ENCODE measurements around the gene ZNF524.

Gene ZNF524

DNA sequence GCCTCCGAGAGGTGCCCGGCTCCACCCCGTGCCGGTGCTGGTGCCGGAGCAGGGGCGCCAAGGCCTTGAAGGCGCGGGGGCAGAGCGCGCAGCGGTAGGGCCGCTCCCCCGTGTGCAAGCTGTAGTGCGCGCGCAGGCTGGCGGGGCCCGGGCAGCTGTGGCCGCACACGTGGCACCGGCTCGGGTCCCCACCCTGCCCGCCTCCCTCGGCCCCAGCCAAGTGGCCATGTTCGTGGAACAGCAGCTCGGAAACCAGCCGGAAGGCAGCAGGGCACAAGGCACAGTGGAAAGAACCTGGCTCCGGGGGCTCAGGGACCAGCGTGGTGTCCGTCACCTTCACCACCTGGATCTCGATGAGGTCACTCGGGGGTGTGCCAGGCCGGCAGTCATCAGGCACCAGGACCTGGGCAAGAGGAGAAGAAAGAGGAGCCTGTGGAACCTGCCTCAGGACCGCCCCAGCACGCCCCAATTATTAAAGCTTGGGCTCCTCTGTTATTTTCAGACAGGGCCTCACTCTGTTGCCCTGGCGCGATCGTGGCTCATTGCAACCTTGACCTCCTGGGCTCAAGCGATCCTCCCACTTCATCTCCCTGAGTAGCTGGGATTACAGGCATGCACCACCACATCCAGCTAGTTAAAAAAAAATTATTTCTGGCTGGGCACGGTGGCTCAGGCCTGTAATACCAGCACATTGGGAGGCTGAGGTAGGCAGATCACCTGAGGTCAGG is 22.3 kb downstream of the ZNF524 start:
- DNase-seq (ENCODE audit: insufficient read length, low spot score) (no peak), FAIRE-seq (no peak)
- TF ChIP-seq, protein P1, sequence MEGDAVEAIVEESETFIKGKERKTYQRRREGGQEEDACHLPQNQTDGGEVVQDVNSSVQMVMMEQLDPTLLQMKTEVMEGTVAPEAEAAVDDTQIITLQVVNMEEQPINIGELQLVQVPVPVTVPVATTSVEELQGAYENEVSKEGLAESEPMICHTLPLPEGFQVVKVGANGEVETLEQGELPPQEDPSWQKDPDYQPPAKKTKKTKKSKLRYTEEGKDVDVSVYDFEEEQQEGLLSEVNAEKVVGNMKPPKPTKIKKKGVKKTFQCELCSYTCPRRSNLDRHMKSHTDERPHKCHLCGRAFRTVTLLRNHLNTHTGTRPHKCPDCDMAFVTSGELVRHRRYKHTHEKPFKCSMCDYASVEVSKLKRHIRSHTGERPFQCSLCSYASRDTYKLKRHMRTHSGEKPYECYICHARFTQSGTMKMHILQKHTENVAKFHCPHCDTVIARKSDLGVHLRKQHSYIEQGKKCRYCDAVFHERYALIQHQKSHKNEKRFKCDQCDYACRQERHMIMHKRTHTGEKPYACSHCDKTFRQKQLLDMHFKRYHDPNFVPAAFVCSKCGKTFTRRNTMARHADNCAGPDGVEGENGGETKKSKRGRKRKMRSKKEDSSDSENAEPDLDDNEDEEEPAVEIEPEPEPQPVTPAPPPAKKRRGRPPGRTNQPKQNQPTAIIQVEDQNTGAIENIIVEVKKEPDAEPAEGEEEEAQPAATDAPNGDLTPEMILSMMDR (IDR thresholded peaks at IDR 0.05; ENCODE audit: insufficient read depth, missing control alignments): no peak

DNA sequence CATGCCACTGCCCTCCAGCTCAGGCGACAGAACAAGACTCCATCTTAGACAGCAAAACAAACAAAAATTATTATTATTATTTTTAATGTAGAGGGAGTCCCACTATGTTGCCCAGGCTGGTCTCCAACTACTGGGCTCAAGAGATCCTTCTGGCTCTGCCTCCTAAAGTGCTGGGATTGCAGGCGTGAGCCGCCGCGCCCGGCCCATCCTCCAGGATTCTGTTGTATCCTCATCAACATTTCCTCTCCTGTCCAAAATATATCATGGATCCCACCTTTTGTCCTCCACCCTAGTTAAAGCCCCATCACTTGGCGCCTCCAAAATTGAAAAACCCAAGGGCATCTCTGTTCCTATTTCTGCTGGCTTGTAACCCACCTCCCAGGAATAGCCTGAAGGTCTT is 23.0 kb downstream of the ZNF524 start:
- TF ChIP-seq, protein P1 (IDR thresholded peaks at IDR 0.05; ENCODE audit: insufficient read depth, missing control alignments): no peak
- FAIRE-seq (no peak), DNase-seq (ENCODE audit: insufficient read length, low spot score) (no peak)

DNA sequence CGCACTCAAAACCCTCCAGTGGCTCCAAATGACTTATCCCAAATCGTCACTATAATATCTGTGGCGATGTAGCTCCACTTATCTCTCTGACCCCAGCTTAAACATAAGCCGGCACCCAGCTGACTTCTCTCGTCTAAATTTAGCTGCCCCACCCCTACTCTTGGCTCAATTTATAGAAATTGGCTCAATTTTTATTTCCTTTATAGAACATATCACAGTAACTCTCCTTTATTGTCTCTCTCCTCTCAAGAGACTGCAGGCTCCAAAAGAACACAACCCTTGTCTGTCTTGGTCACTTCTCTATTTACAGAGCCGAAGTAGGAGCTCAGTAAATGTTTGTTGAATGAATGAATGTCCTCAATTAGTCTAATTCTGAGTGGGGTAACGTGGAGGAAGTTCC is 23.5 kb downstream of the ZNF524 start:
- DNase-seq (ENCODE audit: insufficient read length, low spot score) (no peak), FAIRE-seq (no peak)
- TF ChIP-seq, protein P1 (IDR thresholded peaks at IDR 0.05; ENCODE audit: insufficient read depth, missing control alignments): no peak

DNA sequence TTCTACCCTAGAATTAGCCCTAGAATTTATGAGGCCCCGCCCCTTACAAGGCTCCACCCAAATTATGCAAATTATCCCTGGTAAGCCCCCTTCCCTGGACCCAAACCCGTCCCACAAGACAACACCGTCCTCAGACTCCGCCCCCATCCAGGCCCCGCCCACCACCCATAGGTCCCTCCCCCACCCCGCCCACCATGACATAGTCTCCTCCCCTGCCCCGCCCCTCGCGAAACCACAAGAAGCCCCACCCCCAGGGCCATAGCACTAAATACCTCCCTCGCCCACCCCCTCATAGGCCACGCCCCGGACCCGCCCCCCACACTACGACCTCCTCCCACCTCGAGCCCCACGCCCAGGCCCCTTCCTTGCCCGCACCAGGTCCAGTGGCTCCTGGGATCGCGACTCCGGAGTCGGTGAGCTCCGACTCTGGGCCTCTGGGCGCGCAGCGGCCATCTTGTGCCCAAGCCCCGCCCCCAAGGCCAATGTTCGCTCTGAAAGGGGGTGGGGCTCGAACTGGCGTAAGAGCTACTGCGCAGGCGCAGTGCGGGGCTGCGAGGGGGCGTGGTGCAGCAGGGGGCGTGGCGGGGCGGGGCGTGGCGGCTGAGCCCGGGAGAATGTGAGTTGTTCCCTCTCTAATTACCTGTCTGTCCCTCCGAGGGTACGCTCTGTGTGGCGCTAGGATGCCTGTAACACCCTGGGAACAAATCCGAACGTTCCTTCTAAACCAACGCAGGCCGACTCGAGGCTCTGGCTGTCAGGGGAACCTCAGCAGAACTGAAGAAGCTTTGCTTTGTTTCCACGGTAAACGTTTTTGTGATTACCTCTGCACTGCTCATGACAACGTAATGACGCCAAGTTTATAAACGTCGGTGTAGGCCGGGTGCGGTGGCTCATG is 24.3 kb downstream of the ZNF524 start, which contains the start of gene ZNF784:
ZNF784 (minus strand) TSS at position 458 of the 895 bp plus-strand sequence; CDS start at position 453, 5 bp downstream.
- TF ChIP-seq, protein P1 (IDR thresholded peaks at IDR 0.05; ENCODE audit: insufficient read depth, missing control alignments): no peak
- DNase-seq (ENCODE audit: insufficient read length, low spot score): peak; percentile 82
- no peak for FAIRE-seq

DNA sequence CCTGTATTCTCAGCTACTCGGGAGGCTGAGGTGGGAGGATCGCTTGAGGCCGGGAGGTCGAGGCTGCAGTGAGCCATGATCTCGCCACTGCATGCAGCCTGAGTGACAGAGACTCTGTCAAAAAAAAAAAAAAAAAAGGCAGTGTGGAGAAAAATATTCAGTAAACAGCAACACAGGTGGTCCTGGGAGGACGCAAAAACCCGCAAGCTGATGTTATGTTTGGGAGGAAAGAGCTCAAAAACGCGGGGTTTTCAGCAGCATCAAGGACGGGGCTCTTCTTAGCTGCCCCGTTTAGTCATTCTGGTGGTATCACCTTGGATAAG is 24.9 kb downstream of the ZNF524 start:
- DNase-seq (ENCODE audit: insufficient read length, low spot score): no peak
- FAIRE-seq: no peak
- TF ChIP-seq, protein P1 (IDR thresholded peaks at IDR 0.05; ENCODE audit: insufficient read depth, missing control alignments): no peak

DNA sequence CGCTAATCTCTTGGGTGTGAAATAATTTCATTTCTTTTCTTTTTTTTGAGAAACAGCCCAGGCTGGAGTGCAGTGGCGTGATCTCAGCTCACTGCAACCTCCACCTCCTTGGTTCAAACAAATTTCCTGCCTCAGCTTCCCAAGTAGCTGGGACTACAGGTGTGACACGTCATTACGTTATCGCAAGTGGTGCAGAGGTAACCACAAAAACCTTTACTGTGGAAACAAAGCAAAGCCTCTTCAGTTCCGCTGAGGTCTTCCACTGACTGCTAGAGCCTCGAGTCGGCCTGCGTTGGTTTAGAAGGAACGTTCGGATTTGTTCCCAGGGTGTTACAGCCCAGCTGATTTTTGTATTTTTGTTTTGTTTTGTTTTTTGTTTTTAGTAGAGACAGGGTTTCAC is 26.3 kb downstream of the ZNF524 start:
- TF ChIP-seq, protein P1 (IDR thresholded peaks at IDR 0.05; ENCODE audit: insufficient read depth, missing control alignments): no peak
- no peak for DNase-seq (ENCODE audit: insufficient read length, low spot score)
- FAIRE-seq: no peak

DNA sequence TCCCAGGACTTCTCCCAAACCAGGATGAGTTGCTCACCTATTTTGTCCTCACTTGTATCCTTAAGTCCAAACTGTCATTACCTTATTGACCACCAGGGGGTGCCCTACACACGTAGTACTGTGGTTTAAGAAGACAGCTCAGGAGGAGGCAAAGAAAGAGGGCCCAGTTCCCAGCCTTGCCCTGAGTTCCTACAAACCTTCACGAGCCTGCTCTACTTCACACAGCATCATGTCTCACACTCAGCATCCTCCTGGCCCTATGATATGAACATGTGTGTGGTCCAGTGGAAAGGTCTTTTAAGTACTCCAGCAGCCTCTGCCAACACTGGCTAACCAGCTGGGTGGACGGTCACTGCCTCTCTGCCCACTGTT is 32.4 kb downstream of the ZNF524 start:
- FAIRE-seq (no peak), DNase-seq (ENCODE audit: insufficient read length, low spot score) (peak; percentile 24)
- TF ChIP-seq, protein P1 (IDR thresholded peaks at IDR 0.05; ENCODE audit: insufficient read depth, missing control alignments): peak; percentile 87
